ENCODE measurements around the gene WDR73.

DNA sequence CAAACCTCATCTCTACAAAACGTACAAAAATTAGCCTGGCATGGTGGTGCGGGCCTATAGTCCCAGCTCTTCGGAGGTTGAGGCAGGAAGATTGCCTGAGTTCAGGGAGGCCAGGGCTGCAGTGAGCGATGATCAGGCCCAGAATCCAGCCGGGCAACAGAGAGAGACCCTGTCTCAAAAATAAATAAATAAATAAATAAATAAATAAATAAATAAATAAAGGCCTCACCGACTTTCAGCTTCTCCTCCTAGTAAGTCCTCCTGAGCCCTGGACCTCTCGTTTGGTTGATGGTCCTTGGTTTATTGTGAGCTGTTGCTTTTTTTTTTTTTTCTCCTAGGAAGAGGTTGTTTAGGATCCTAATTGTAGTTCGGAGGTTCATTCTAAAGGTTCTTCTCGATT, 25.1 kb downstream of the WDR73 start:
- TF ChIP-seq, protein P1, sequence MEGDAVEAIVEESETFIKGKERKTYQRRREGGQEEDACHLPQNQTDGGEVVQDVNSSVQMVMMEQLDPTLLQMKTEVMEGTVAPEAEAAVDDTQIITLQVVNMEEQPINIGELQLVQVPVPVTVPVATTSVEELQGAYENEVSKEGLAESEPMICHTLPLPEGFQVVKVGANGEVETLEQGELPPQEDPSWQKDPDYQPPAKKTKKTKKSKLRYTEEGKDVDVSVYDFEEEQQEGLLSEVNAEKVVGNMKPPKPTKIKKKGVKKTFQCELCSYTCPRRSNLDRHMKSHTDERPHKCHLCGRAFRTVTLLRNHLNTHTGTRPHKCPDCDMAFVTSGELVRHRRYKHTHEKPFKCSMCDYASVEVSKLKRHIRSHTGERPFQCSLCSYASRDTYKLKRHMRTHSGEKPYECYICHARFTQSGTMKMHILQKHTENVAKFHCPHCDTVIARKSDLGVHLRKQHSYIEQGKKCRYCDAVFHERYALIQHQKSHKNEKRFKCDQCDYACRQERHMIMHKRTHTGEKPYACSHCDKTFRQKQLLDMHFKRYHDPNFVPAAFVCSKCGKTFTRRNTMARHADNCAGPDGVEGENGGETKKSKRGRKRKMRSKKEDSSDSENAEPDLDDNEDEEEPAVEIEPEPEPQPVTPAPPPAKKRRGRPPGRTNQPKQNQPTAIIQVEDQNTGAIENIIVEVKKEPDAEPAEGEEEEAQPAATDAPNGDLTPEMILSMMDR (IDR thresholded peaks at IDR 0.05) = no peak
- no peak for TF ChIP-seq ZFX (IDR thresholded peaks at IDR 0.05; ENCODE audit: borderline replicate concordance)

Measured in 22Rv1 (cell line).